GM12892 (cell line): ENCODE measurements around the gene PDILT.

Source experiments
- POLR2A ChIP-seq: IDR thresholded peaks from 2 replicates; pipeline ENCODE4 v1.6.1; 2011; ENCODE audit warnings: low read depth, low read length, control low read depth
- POLR2AphosphoS5 ChIP-seq: IDR thresholded peaks from 2 replicates; pipeline ENCODE4 v1.6.1; 2011; ENCODE audit warnings: low read depth, low read length, control low read depth

DNA sequence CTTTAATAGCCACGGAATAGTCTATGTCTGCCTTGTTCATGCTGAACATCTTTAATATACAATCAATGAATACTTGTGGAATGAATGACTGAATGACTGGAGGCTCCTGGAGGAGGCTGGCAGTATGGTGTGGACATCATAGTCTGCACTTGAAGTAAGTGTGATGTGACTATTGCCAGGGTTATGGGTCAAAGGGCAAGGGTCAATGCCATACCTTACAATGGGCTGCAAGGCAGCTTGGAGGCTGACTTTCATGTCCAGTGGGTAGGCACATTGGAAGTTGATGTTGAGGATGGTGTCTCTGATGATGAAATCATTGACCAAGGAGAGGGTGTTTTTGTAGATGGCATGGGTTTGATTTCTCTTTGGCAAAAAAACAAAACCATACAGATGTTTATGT is 85.1 kb downstream of the PDILT start:
- TF ChIP-seq POLR2A (no peak), POLR2AphosphoS5 (no peak)
